ENCODE results near the gene UBL4A.

UBL4A gene

GRCh38 chrX:154460326-154460725, 26.1 kb downstream of the UBL4A start:
- no peak for DNase-seq

- DNase-seq = no peak
These were observed 26.6 kb downstream of the UBL4A start for GRCh38 chrX:154459832-154460231.

GRCh38 chrX:154458954-154459778, 27.2 kb downstream of the UBL4A start:
- no peak for DNase-seq

GRCh38 chrX:154458116-154458953, 28.1 kb downstream of the UBL4A start, which contains the start of gene PLXNA3:
PLXNA3 (plus strand) TSS chrX:154458281; CDS start chrX:154460184, 1,903 bp downstream.
- no peak for DNase-seq

GRCh38 chrX:154457491-154458115, 28.8 kb downstream of the UBL4A start:
- peak; percentile 69 for DNase-seq

GRCh38 chrX:154452823-154453222, 33.6 kb downstream of the UBL4A start:
- DNase-seq = no peak

GRCh38 chrX:154450312-154450711, 36.1 kb downstream of the UBL4A start:
- no peak for DNase-seq

GRCh38 chrX:154449618-154450017, 36.8 kb downstream of the UBL4A start:
- DNase-seq = no peak

- DNase-seq = no peak
These were observed 37.9 kb downstream of the UBL4A start for GRCh38 chrX:154448484-154448883.

- DNase-seq = no peak
These were observed 40.0 kb downstream of the UBL4A start for GRCh38 chrX:154446430-154446829.

- no peak for DNase-seq
These were observed 40.6 kb downstream of the UBL4A start for GRCh38 chrX:154445776-154446175.

- DNase-seq = no peak
These were observed 41.6 kb downstream of the UBL4A start for GRCh38 chrX:154444755-154445246.

- peak; percentile 71 for DNase-seq
These were observed 42.2 kb downstream of the UBL4A start, which contains the start of gene FAM50A for GRCh38 chrX:154443992-154444754. FAM50A (plus strand) TSS chrX:154444141; CDS start chrX:154444236, 95 bp downstream.

- no peak for DNase-seq
These were observed 42.9 kb downstream of the UBL4A start for GRCh38 chrX:154443479-154443910.

- no peak for DNase-seq
These were observed 44.3 kb downstream of the UBL4A start for GRCh38 chrX:154441984-154442707.

GRCh38 chrX:154441564-154441963, 44.9 kb downstream of the UBL4A start:
- no peak for DNase-seq

- no peak for DNase-seq
These were observed 45.6 kb downstream of the UBL4A start for GRCh38 chrX:154440623-154441357.

GRCh38 chrX:154439841-154440240, 46.6 kb downstream of the UBL4A start:
- DNase-seq = no peak

GRCh38 chrX:154437971-154438893, 48.2 kb downstream of the UBL4A start:
- DNase-seq = no peak
